Sigmoid colon (tissue), 4 donors: ENCODE results near the gene PSG6.

Experiments
- EP300 ChIP-seq, 4 donors: sonication (generic); formaldehyde crosslinking; IDR thresholded peaks; one replicate each; pipeline ENCODE4 v1.6.1; 2017; ENCODE audit warnings: antibody characterized with exemption in 4 of 4
- POLR2A ChIP-seq, 2 donors: fragments of 450-650 bp; IDR thresholded peaks; one replicate each; pipeline ENCODE4 v1.6.1; 2016; ENCODE audit warnings: antibody characterized with exemption in 2 of 2, mild to moderate bottlenecking in 2 of 2, moderate library complexity in 2 of 2
- POLR2AphosphoS5 ChIP-seq, 4 donors: sonication (generic); formaldehyde crosslinking; IDR thresholded peaks; one replicate each; pipeline ENCODE4 v1.6.1; 2017; ENCODE audit warnings: antibody characterized with exemption in 4 of 4
- TF ChIP-seq, protein P1 (sequence below), 4 experiments: fragments of 450-650 bp in 3 of 4; fragments of 200-600 bp in 1 of 4; IDR thresholded peaks; one replicate each; pipeline ENCODE4 v1.5.1; 2016 to 2019; ENCODE audit warnings: antibody characterized with exemption in 4 of 4, mild to moderate bottlenecking in 3 of 4, moderate library complexity in 2 of 4

DNA sequence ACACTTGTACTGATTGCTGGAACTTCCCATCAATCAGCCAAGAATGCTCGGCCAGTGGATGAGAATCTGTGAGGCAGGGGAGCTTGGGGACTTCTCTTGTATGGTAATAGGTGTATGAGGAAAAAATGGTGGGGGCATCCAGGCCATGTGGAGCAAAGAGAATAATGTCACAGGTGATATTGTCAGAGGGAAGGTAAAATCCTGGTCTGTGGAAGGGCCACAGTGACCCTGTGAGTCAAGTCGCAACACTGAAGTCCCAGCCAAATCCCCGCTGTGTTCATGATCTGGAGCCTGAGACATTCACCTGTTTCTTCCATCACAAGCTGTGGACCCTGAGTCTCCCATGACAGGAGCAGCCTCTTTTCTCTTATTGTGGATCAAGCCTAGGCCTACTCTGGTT is 11.2 kb upstream of the PSG6 start:
- TF ChIP-seq, protein P1, sequence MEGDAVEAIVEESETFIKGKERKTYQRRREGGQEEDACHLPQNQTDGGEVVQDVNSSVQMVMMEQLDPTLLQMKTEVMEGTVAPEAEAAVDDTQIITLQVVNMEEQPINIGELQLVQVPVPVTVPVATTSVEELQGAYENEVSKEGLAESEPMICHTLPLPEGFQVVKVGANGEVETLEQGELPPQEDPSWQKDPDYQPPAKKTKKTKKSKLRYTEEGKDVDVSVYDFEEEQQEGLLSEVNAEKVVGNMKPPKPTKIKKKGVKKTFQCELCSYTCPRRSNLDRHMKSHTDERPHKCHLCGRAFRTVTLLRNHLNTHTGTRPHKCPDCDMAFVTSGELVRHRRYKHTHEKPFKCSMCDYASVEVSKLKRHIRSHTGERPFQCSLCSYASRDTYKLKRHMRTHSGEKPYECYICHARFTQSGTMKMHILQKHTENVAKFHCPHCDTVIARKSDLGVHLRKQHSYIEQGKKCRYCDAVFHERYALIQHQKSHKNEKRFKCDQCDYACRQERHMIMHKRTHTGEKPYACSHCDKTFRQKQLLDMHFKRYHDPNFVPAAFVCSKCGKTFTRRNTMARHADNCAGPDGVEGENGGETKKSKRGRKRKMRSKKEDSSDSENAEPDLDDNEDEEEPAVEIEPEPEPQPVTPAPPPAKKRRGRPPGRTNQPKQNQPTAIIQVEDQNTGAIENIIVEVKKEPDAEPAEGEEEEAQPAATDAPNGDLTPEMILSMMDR (IDR thresholded peaks at IDR 0.05) = no peak
- TF ChIP-seq POLR2AphosphoS5 (IDR thresholded peaks at IDR 0.05) = no peak
- TF ChIP-seq EP300 (IDR thresholded peaks at IDR 0.05) = no peak
- TF ChIP-seq POLR2A (IDR thresholded peaks at IDR 0.05) = no peak
